Measurements from ENCODE around the gene LTB. TPM values are rescaled to one million over a fixed set of nuclear protein-coding genes. Genes with fewer than 3 reads are reported as not detected.
A peak's percentile ranks its signal among the peaks of the same experiment; 100 is the strongest.

Gene LTB
- total and polyA plus RNA-seq, 2 of the 13 experiments (the other 11 are each of a cell fraction or from before 2014, with no cell fraction given) = 0.09 to 0.22 TPM

DNA sequence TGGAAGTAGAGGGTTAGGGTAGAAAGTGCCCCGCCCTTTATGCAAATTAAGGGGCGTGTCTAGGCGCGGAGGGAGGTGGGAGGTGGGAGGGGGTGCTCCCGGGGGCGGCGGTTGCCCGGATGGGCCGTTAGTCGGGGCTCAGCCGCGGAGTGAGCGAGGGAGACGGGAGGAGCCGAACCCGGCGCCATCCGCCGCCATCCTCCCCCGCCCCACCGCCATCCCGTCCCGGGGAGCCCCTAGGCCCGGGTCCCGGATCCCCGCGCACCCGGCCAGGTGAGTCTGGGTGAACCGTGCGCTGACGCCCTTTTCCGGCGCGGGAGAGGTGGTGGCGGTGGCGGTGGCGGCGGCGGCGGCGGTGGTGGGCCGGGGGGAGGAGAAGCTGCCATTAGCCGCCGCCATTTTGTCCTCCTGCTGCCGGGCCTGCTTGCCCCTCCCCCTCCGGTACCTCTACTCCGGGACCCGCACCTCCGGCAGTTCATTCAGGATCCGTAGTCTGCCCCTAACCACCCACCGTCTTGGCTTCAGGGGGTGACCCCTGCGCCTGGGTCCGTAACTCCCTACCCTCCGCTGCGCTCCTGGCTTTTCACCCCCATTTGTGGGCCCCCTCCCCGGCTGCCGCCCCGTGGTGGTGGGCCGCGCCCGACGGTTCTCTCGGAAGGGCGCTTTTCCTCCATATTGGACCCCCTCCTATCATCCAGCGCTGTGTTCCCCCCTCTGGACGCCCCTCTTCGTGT is 38.5 kb upstream of the LTB start, which contains the start of gene PRRC2A (continued):
- TF ChIP-seq, protein P1, sequence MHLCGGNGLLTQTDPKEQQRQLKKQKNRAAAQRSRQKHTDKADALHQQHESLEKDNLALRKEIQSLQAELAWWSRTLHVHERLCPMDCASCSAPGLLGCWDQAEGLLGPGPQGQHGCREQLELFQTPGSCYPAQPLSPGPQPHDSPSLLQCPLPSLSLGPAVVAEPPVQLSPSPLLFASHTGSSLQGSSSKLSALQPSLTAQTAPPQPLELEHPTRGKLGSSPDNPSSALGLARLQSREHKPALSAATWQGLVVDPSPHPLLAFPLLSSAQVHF (CRISPR knock-in tag; IDR thresholded peaks at IDR 0.05) = 0 out of 2 replicates have a peak, but pooled peaks have one; percentile 68
- TF ChIP-seq ATF7 (IDR thresholded peaks at IDR 0.05) = no peak
- TF ChIP-seq ATF7 (CRISPR knock-in tag; IDR thresholded peaks at IDR 0.05) = peak; percentile 25; the same call in 1 of the 2 replicates
- TF ChIP-seq KAT2B (IDR thresholded peaks at IDR 0.05; ENCODE audit: borderline replicate concordance, low read depth, low read length) = no peak
- TF ChIP-seq MATR3 (CRISPR knock-in tag; IDR thresholded peaks at IDR 0.05) = no peak
- TF ChIP-seq STAT5B (CRISPR knock-in tag; IDR thresholded peaks at IDR 0.05) = no peak
- TF ChIP-seq KLF12 (CRISPR knock-in tag; IDR thresholded peaks at IDR 0.05; ENCODE audit: borderline replicate concordance) = peak; percentile 69; the same call in 1 of the 2 replicates
- no peak for TF ChIP-seq SETDB1 (CRISPR knock-in tag; IDR thresholded peaks at IDR 0.05; ENCODE audit: borderline replicate concordance)
- TF ChIP-seq, protein P2, sequence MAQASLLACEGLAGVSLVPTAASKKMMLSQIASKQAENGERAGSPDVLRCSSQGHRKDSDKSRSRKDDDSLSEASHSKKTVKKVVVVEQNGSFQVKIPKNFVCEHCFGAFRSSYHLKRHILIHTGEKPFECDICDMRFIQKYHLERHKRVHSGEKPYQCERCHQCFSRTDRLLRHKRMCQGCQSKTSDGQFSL (CRISPR knock-in tag; IDR thresholded peaks at IDR 0.05) = peak; percentile 33; the same call in 1 of the 2 replicates
- TF ChIP-seq MEIS1 (CRISPR knock-in tag; IDR thresholded peaks at IDR 0.05; ENCODE audit: borderline replicate concordance) = no peak; the same call in 1 of the 2 replicates
- TF ChIP-seq, protein P3, sequence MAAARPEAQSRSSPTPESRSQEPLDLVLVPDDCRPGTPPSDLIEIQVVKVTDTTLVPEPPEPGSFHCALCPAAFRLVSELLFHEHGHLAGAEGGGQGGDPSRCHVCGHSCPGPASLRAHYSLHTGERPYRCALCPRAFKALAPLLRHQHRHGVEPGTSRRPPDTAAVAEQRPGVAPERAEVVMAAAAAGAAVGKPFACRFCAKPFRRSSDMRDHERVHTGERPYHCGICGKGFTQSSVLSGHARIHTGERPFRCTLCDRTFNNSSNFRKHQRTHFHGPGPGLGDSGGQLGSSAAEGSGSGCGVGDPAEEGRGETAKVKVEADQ (CRISPR knock-in tag; IDR thresholded peaks at IDR 0.05; ENCODE audit: borderline replicate concordance) = no peak
- TF ChIP-seq, protein P4, sequence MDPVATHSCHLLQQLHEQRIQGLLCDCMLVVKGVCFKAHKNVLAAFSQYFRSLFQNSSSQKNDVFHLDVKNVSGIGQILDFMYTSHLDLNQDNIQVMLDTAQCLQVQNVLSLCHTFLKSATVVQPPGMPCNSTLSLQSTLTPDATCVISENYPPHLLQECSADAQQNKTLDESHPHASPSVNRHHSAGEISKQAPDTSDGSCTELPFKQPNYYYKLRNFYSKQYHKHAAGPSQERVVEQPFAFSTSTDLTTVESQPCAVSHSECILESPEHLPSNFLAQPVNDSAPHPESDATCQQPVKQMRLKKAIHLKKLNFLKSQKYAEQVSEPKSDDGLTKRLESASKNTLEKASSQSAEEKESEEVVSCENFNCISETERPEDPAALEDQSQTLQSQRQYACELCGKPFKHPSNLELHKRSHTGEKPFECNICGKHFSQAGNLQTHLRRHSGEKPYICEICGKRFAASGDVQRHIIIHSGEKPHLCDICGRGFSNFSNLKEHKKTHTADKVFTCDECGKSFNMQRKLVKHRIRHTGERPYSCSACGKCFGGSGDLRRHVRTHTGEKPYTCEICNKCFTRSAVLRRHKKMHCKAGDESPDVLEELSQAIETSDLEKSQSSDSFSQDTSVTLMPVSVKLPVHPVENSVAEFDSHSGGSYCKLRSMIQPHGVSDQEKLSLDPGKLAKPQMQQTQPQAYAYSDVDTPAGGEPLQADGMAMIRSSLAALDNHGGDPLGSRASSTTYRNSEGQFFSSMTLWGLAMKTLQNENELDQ (CRISPR knock-in tag; IDR thresholded peaks at IDR 0.05; ENCODE audit: borderline replicate concordance) = no peak
- TF ChIP-seq MIER2 (CRISPR knock-in tag; IDR thresholded peaks at IDR 0.05) = no peak
- peak; percentile 69; the same call in 1 of the 2 replicates for TF ChIP-seq ZNF563 (CRISPR knock-in tag; IDR thresholded peaks at IDR 0.05)
- no peak for TF ChIP-seq GATAD2A (CRISPR knock-in tag; IDR thresholded peaks at IDR 0.05)
- no peak for TF ChIP-seq NCOA2 (CRISPR knock-in tag; IDR thresholded peaks at IDR 0.05)
- TF ChIP-seq, protein P5, sequence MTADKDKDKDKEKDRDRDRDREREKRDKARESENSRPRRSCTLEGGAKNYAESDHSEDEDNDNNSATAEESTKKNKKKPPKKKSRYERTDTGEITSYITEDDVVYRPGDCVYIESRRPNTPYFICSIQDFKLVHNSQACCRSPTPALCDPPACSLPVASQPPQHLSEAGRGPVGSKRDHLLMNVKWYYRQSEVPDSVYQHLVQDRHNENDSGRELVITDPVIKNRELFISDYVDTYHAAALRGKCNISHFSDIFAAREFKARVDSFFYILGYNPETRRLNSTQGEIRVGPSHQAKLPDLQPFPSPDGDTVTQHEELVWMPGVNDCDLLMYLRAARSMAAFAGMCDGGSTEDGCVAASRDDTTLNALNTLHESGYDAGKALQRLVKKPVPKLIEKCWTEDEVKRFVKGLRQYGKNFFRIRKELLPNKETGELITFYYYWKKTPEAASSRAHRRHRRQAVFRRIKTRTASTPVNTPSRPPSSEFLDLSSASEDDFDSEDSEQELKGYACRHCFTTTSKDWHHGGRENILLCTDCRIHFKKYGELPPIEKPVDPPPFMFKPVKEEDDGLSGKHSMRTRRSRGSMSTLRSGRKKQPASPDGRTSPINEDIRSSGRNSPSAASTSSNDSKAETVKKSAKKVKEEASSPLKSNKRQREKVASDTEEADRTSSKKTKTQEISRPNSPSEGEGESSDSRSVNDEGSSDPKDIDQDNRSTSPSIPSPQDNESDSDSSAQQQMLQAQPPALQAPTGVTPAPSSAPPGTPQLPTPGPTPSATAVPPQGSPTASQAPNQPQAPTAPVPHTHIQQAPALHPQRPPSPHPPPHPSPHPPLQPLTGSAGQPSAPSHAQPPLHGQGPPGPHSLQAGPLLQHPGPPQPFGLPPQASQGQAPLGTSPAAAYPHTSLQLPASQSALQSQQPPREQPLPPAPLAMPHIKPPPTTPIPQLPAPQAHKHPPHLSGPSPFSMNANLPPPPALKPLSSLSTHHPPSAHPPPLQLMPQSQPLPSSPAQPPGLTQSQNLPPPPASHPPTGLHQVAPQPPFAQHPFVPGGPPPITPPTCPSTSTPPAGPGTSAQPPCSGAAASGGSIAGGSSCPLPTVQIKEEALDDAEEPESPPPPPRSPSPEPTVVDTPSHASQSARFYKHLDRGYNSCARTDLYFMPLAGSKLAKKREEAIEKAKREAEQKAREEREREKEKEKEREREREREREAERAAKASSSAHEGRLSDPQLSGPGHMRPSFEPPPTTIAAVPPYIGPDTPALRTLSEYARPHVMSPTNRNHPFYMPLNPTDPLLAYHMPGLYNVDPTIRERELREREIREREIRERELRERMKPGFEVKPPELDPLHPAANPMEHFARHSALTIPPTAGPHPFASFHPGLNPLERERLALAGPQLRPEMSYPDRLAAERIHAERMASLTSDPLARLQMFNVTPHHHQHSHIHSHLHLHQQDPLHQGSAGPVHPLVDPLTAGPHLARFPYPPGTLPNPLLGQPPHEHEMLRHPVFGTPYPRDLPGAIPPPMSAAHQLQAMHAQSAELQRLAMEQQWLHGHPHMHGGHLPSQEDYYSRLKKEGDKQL (CRISPR knock-in tag; IDR thresholded peaks at IDR 0.05; ENCODE audit: low read depth) = no peak
- TF ChIP-seq SAP130 (CRISPR knock-in tag; IDR thresholded peaks at IDR 0.05; ENCODE audit: low read depth) = peak; percentile 71
- no peak for TF ChIP-seq KDM1A (CRISPR knock-in tag; IDR thresholded peaks at IDR 0.05)
- TF ChIP-seq, protein P6, sequence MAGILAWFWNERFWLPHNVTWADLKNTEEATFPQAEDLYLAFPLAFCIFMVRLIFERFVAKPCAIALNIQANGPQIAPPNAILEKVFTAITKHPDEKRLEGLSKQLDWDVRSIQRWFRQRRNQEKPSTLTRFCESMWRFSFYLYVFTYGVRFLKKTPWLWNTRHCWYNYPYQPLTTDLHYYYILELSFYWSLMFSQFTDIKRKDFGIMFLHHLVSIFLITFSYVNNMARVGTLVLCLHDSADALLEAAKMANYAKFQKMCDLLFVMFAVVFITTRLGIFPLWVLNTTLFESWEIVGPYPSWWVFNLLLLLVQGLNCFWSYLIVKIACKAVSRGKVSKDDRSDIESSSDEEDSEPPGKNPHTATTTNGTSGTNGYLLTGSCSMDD (CRISPR knock-in tag; IDR thresholded peaks at IDR 0.05) = no peak
